Activated CD8-positive, alpha-beta T cell treated with anti-CD3 and anti-CD28 coated beads for 36 hours (primary cell): ENCODE data around the gene OR52E2. TPM values are rescaled to one million over a fixed set of nuclear protein-coding genes. Genes with fewer than 3 reads are reported as not detected.

Experiments used
- ATAC-seq: fragments of 200-7000 bp; cut with Tn5 transposase; one replicate; pipeline ENCODE4 v1.10.0; 2021; ENCODE audit warnings: mild to moderate bottlenecking, moderate library complexity
- CTCF ChIA-PET: fragments of 350-600 bp; sonication (Branson Sonifier 250); formaldehyde crosslinking; loops from one replicate; lab custom pipeline; 2021; ENCODE audit warnings: antibody characterized with exemption; lab: Charles Lee
- POLR2A ChIA-PET: fragments of 350-600 bp; sonication (Branson Sonifier 250); formaldehyde crosslinking; loops from one replicate; lab custom pipeline; 2021; ENCODE audit warnings: antibody characterized with exemption; lab: Charles Lee
- DNase-seq: peaks from one replicate; pipeline ENCODE4 v3.0.0-alpha.2; 2020
- H3K27ac Mint-ChIP-seq: one replicate; pipeline ENCODE4 v1.8.0; 2021; ENCODE audit warnings: mild to moderate bottlenecking, mixed read lengths
- H3K27me3 Mint-ChIP-seq: one replicate; pipeline ENCODE4 v1.8.0; 2021; ENCODE audit warnings: mixed read lengths
- H3K36me3 Mint-ChIP-seq: one replicate; pipeline ENCODE4 v1.8.0; 2021; ENCODE audit warnings: low read depth, mixed read lengths
- H3K4me1 Mint-ChIP-seq: one replicate; pipeline ENCODE4 v1.8.0; 2021; ENCODE audit warnings: low read depth, mixed read lengths
- H3K4me3 Mint-ChIP-seq: one replicate; pipeline ENCODE4 v1.8.0; 2021; ENCODE audit warnings: mild to moderate bottlenecking, moderate library complexity, mixed read lengths
- H3K9me3 Mint-ChIP-seq: one replicate; pipeline ENCODE4 v1.8.0; 2021; ENCODE audit warnings: mixed read lengths
- intact Hi-C: fragments of 100-400 bp; cut with micrococcal nuclease; formaldehyde crosslinking; loops from one replicate; pipeline ENCODE4 v1.10.0; 2022
- total RNA-seq, 2 experiments: library from RNA; stranded (reverse); gene quantifications; one replicate each; pipeline ENCODE4 v1.2.3, GENCODE V29; 2021
- TF ChIP-seq, protein P1 (sequence below): fragments of 200-600 bp; IDR thresholded peaks from one replicate; pipeline ENCODE4 v1.8.0; 2022; ENCODE audit warnings: antibody characterized with exemption, mild to moderate bottlenecking

The OR52E2 gene
- total RNA-seq, 2 experiments from 2014 or later, result not detected

DNA sequence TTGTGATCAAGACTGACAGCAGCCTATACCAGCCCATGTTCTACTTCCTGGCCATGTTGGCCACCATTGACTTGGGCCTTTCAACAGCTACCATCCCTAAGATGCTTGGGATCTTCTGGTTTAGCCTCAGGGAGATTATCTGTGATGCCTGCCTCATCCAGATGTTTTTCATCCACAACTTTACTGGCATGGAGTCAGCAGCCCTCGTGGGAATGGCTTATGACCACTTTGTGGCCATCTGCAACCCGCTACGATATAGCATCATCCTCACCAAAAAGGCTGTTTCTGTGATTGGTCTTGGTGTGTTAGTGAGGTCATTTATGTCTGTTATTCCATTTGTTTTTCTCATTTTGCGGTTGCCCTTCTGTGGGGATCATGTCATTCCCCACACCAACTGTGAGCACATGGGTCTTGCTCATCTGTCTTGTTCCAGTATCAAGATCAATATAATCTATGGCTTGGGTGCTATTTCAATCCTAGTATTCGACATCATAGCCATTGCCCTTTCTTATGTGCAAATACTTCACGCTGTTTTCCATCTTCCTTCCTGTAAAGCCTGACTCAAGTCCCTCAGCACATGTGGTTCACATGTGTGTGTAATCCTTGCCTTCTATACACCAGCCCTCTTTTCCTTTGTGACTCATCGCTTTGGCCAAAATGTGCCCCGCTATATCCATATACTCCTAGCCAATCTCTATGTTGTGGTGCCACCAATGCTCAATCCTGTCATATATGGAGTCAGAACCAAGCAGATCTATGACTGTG is 33.6 kb upstream of the OR52E2 start:
- H3K4me3 Mint-ChIP-seq, result no peak overlapping the region

DNA sequence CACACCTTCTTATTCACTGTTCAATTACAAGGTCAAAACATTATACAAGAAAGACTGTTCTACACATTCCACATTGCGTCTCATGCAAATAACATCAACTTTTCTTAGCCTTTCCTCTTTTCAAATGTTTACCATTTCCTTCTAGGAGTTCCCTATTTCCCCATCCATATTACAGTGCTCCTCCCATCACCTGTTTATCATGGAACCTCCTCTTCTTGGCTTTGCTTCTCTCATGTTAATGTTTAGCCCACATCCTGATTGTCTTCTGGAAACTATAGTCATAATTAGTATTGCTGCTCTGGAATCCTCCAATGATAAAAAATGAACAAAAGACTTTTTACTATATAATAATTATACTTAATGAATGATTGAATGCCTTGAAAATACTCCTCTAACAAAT is 31.2 kb upstream of the OR52E2 start:
- ATAC-seq, result no peak
- Mint-ChIP-seq H3K27ac (no peak overlapping the region), H3K36me3 (no peaks in the 10 kb centered on the region), H3K27me3 (no peaks in the 10 kb centered on the region), H3K4me3 (no peak overlapping the region), H3K4me1 (no peaks in the 10 kb centered on the region), H3K9me3 (no peaks in the 10 kb centered on the region)
- ChIA-PET POLR2A (no interaction called here), CTCF (no interaction called here)
- TF ChIP-seq, protein P1, sequence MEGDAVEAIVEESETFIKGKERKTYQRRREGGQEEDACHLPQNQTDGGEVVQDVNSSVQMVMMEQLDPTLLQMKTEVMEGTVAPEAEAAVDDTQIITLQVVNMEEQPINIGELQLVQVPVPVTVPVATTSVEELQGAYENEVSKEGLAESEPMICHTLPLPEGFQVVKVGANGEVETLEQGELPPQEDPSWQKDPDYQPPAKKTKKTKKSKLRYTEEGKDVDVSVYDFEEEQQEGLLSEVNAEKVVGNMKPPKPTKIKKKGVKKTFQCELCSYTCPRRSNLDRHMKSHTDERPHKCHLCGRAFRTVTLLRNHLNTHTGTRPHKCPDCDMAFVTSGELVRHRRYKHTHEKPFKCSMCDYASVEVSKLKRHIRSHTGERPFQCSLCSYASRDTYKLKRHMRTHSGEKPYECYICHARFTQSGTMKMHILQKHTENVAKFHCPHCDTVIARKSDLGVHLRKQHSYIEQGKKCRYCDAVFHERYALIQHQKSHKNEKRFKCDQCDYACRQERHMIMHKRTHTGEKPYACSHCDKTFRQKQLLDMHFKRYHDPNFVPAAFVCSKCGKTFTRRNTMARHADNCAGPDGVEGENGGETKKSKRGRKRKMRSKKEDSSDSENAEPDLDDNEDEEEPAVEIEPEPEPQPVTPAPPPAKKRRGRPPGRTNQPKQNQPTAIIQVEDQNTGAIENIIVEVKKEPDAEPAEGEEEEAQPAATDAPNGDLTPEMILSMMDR, result no peak
- intact Hi-C loops, result no loop called here
- DNase-seq, result no peak

More for the DNA sequence above, 33.6 kb upstream of the OR52E2 start:
- H3K27me3 Mint-ChIP-seq, result no peaks in the 10 kb centered on the region
- ChIA-PET CTCF (no interaction called here), POLR2A (no interaction called here)
- H3K27ac Mint-ChIP-seq, result no peak overlapping the region
- DNase-seq (no peak), ATAC-seq (no peak)
- intact Hi-C loops, result no loop called here
- no peaks in the 10 kb centered on the region for H3K4me1 Mint-ChIP-seq
- no peaks in the 10 kb centered on the region for H3K36me3 Mint-ChIP-seq
- no peaks in the 10 kb centered on the region for H3K9me3 Mint-ChIP-seq
- TF ChIP-seq, protein P1, result no peak

- no peaks in the 10 kb centered on the region for H3K9me3 Mint-ChIP-seq
- CTCF ChIA-PET, result no interaction called here
Measured at GRCh38 chr11:5088556-5088955, 29.1 kb upstream of the OR52E2 start.

DNA sequence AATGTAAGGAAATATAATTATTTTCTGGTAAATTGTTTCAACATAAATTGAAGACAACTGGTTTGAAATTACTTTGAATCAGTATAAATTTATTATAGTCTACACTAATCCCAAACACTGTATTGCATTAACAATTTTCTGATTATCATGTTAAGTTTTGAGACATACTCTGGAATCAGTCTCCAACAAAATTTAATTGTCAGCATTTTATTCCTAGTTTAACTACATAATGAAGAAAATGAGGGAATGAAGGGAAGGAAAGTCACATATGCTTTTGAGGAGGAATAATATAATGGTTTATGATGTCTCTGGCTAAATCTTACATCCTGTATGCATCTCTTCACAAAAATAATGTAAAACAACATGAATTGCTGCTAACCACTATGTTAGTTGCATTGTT is 24.2 kb upstream of the OR52E2 start:
- Mint-ChIP-seq H3K9me3 (no peaks in the 10 kb centered on the region), H3K4me1 (no peaks in the 10 kb centered on the region), H3K27me3 (no peaks in the 10 kb centered on the region), H3K27ac (no peak overlapping the region), H3K36me3 (no peaks in the 10 kb centered on the region), H3K4me3 (no peak overlapping the region)
- intact Hi-C loops, result no loop called here
- ChIA-PET CTCF (no interaction called here), POLR2A (no interaction called here)
- TF ChIP-seq, protein P1, result no peak
- DNase-seq, result no peak
- no peak for ATAC-seq

More at GRCh38 chr11:5088556-5088955, 29.1 kb upstream of the OR52E2 start:
- no peaks in the 10 kb centered on the region for H3K27me3 Mint-ChIP-seq
- POLR2A ChIA-PET, result no interaction called here
- intact Hi-C loops, result no loop called here
- no peak overlapping the region for H3K27ac Mint-ChIP-seq
- H3K4me3 Mint-ChIP-seq, result no peak overlapping the region
- DNase-seq (no peak), ATAC-seq (no peak)
- H3K4me1 Mint-ChIP-seq, result no peaks in the 10 kb centered on the region
- no peaks in the 10 kb centered on the region for H3K36me3 Mint-ChIP-seq
- TF ChIP-seq, protein P1, result no peak

DNA sequence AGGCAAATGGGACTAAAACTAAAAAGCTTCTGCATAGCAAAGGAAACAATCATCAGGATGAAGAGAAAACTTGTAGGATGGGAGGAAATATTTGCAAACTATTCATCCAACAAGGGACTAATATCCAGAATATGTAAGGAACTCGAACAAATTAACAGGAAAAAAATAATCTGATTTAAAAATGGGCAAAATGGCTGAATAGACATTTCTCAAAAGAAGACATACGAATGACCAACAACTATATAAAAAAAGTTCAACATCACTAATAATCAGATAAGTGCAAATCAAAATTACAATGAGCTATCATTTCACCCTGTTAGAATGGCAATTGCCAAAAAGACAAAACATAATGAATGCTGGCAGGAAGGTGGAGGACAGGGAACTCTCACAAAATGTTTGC is 22.0 kb upstream of the OR52E2 start:
- intact Hi-C loops, result no loop called here
- Mint-ChIP-seq H3K9me3 (no peaks in the 10 kb centered on the region), H3K27ac (no peak overlapping the region), H3K36me3 (no peaks in the 10 kb centered on the region), H3K27me3 (no peaks in the 10 kb centered on the region), H3K4me3 (no peak overlapping the region), H3K4me1 (no peaks in the 10 kb centered on the region)
- ChIA-PET POLR2A (no interaction called here), CTCF (no interaction called here)
- TF ChIP-seq, protein P1, result no peak
- no peak for DNase-seq
- ATAC-seq, result no peak
